Ovary (tissue), 3 donors: ENCODE data around the gene TEX261.

Source experiments
- EP300 ChIP-seq: sonication (generic); formaldehyde crosslinking; IDR thresholded peaks from one replicate; pipeline ENCODE4 v1.6.1; 2017; ENCODE audit warnings: antibody characterized with exemption
- POLR2A ChIP-seq: fragments of 450-650 bp; IDR thresholded peaks from one replicate; pipeline ENCODE4 v1.6.1; 2017; ENCODE audit warnings: antibody characterized with exemption, mild to moderate bottlenecking, moderate library complexity
- TF ChIP-seq, protein P1 (sequence below), 3 donors: fragments of 450-650 bp in 2 of 3; fragments of 200-600 bp in 1 of 3; IDR thresholded peaks; one replicate each; pipeline versions ENCODE4 v1.5.1 to v1.8.0; 2016 to 2022; ENCODE audit warnings: antibody characterized with exemption in 3 of 3, mild to moderate bottlenecking in 1 of 3
- donor health status: DM: no; HTN: no; CAD: no.

DNA sequence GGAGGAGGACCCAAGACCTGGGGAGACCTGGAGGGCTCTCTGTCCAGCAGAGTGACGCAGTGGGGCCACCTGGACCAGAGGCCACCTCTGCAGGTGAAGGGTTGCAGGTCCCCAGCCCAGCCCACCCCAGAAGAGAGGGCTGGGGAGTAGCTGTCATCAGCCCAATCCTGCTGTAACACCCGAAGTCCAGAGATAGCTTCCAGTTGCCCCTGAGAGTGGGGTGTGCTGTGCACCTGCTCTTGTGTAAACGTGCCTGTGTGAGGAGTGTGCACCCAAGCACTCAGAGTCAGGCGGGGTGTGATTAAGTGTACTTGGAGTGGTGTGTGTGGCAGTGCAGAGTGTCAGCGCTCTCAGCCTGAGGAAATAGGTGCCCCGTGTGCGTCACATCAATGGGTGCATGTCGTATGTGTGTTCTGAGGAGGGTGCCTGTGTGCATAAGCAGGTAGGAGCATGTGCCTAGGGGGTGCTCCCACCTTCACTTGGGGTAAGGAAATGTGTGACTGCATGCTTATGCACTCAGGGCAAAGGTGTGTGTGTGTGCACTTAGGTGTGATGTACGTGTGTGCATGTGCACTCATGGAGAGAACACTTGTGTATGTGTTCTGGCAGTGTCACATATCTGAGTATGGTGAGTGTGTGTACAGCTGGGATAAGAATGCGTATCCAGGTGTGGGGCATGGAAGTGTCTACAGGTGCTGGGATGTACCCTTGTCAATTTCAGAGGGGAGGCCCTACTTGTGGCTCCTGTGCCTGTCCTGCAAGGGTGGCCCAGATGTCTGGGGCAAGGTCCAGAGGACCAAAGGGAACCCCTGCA is 58.3 kb downstream of the TEX261 start:
- TF ChIP-seq, protein P1, sequence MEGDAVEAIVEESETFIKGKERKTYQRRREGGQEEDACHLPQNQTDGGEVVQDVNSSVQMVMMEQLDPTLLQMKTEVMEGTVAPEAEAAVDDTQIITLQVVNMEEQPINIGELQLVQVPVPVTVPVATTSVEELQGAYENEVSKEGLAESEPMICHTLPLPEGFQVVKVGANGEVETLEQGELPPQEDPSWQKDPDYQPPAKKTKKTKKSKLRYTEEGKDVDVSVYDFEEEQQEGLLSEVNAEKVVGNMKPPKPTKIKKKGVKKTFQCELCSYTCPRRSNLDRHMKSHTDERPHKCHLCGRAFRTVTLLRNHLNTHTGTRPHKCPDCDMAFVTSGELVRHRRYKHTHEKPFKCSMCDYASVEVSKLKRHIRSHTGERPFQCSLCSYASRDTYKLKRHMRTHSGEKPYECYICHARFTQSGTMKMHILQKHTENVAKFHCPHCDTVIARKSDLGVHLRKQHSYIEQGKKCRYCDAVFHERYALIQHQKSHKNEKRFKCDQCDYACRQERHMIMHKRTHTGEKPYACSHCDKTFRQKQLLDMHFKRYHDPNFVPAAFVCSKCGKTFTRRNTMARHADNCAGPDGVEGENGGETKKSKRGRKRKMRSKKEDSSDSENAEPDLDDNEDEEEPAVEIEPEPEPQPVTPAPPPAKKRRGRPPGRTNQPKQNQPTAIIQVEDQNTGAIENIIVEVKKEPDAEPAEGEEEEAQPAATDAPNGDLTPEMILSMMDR (IDR thresholded peaks at IDR 0.05) = no peak
- no peak for TF ChIP-seq EP300
- TF ChIP-seq POLR2A = no peak
